HAP-1 (cell line): ENCODE data around the gene ADAMTS9.

Experiments used
- DNase-seq, 2 experiments: peaks; one replicate each; pipeline ENCODE4 v3.0.0-alpha.2; 2016 to 2020; ENCODE audit warnings: low spot score in 2 of 2
- H3K27me3 ChIP-seq: fragments of 250-450 bp; sonication (Bioruptor Pico); 2 replicates; pipeline ENCODE4 v1.5.1; 2020; ENCODE audit warnings: low read depth, mild to moderate bottlenecking, moderate library complexity
- H3K36me3 ChIP-seq: fragments of 250-450 bp; sonication (Bioruptor Pico); replicated peaks from 2 replicates; pipeline ENCODE4 v1.5.1; 2020; ENCODE audit warnings: mild to moderate bottlenecking
- H3K4me1 ChIP-seq: fragments of 250-450 bp; sonication (Bioruptor Pico); 2 replicates; pipeline ENCODE4 v1.5.1; 2020; ENCODE audit warnings: mild to moderate bottlenecking
- H3K4me3 ChIP-seq: fragments of 250-450 bp; sonication (Bioruptor Pico); 2 replicates; pipeline ENCODE4 v1.5.1; 2020; ENCODE audit warnings: mild to moderate bottlenecking, moderate library complexity
- H3K9me3 ChIP-seq: fragments of 250-450 bp; sonication (Bioruptor Pico); 2 replicates; pipeline ENCODE4 v1.5.1; 2020; ENCODE audit warnings: mild to moderate bottlenecking, moderate library complexity
- in situ Hi-C: fragments of 300-500 bp; cut with MboI; formaldehyde crosslinking; loops from 3 replicates; pipeline ENCODE4 v1.14.3; 2020; ENCODE audit warnings: low sequenced_read_pairs, inconsistent platforms, mixed read lengths

Gene ADAMTS9

GRCh38 chr3:64578797-64579196 lies 109.0 kb downstream of the ADAMTS9 start:
- Histone ChIP-seq H3K4me3 (no peak overlapping the region), H3K4me1 (no peaks in the 10 kb centered on the region), H3K36me3 (no peaks in the 10 kb centered on the region), H3K27me3 (no peaks in the 10 kb centered on the region), H3K9me3 (no peaks in the 10 kb centered on the region)
- in situ Hi-C loops: no loop called here
- no peak for DNase-seq

- H3K9me3 ChIP-seq: no peaks in the 10 kb centered on the region
- in situ Hi-C loops: no loop called here
- H3K27me3 ChIP-seq: no peaks in the 10 kb centered on the region
- H3K4me3 ChIP-seq: no peak overlapping the region
- DNase-seq: no peak
- no peaks in the 10 kb centered on the region for H3K4me1 ChIP-seq
- H3K36me3 ChIP-seq: no peaks in the 10 kb centered on the region
These were observed 109.6 kb downstream of the ADAMTS9 start for GRCh38 chr3:64578062-64578770.

GRCh38 chr3:64576211-64576775 lies 111.5 kb downstream of the ADAMTS9 start:
- no peak overlapping the region for H3K4me3 ChIP-seq
- H3K27me3 ChIP-seq: no peaks in the 10 kb centered on the region
- no peaks in the 10 kb centered on the region for H3K4me1 ChIP-seq
- H3K9me3 ChIP-seq: no peaks in the 10 kb centered on the region
- no peaks in the 10 kb centered on the region for H3K36me3 ChIP-seq
- no peak for DNase-seq
- in situ Hi-C loops: no loop called here

GRCh38 chr3:64575211-64575844 lies 112.5 kb downstream of the ADAMTS9 start:
- H3K9me3 ChIP-seq: no peaks in the 10 kb centered on the region
- H3K4me1 ChIP-seq: no peaks in the 10 kb centered on the region
- in situ Hi-C loops: no loop called here
- no peaks in the 10 kb centered on the region for H3K36me3 ChIP-seq
- H3K4me3 ChIP-seq: no peak overlapping the region
- H3K27me3 ChIP-seq: no peaks in the 10 kb centered on the region
- DNase-seq: peak; percentile 24 to 39

GRCh38 chr3:64574194-64574593 lies 113.6 kb downstream of the ADAMTS9 start:
- Histone ChIP-seq H3K4me1 (no peaks in the 10 kb centered on the region), H3K4me3 (no peak overlapping the region), H3K36me3 (no peaks in the 10 kb centered on the region), H3K9me3 (no peaks in the 10 kb centered on the region), H3K27me3 (no peaks in the 10 kb centered on the region)
- in situ Hi-C loops: no loop called here
- no peak for DNase-seq

- in situ Hi-C loops: no loop called here
- H3K36me3 ChIP-seq: no peaks in the 10 kb centered on the region
- no peaks in the 10 kb centered on the region for H3K27me3 ChIP-seq
- DNase-seq: no peak
- H3K4me1 ChIP-seq: no peaks in the 10 kb centered on the region
- H3K9me3 ChIP-seq: no peaks in the 10 kb centered on the region
- H3K4me3 ChIP-seq: no peak overlapping the region
These were observed 115.8 kb downstream of the ADAMTS9 start for GRCh38 chr3:64571982-64572381.

GRCh38 chr3:64568895-64569517 lies 118.8 kb downstream of the ADAMTS9 start:
- H3K36me3 ChIP-seq: no peaks in the 10 kb centered on the region
- no peak overlapping the region for H3K4me3 ChIP-seq
- no peaks in the 10 kb centered on the region; the same call in 1 of the 2 replicates for H3K27me3 ChIP-seq
- no peak for DNase-seq
- no peaks in the 10 kb centered on the region for H3K4me1 ChIP-seq
- H3K9me3 ChIP-seq: no peaks in the 10 kb centered on the region
- in situ Hi-C loops: no loop called here

- DNase-seq: no peak
- in situ Hi-C loops: no loop called here
- no peaks in the 10 kb centered on the region; the same call in 1 of the 2 replicates for H3K27me3 ChIP-seq
- H3K9me3 ChIP-seq: no peaks in the 10 kb centered on the region
- no peak overlapping the region for H3K4me3 ChIP-seq
- no peaks in the 10 kb centered on the region for H3K36me3 ChIP-seq
- H3K4me1 ChIP-seq: no peaks in the 10 kb centered on the region
These were observed 120.9 kb downstream of the ADAMTS9 start for GRCh38 chr3:64566859-64567258.

- Histone ChIP-seq H3K9me3 (no peaks in the 10 kb centered on the region), H3K36me3 (no peaks in the 10 kb centered on the region), H3K4me3 (no peak overlapping the region), H3K4me1 (no peaks in the 10 kb centered on the region), H3K27me3 (no peaks in the 10 kb centered on the region; the same call in 1 of the 2 replicates)
- in situ Hi-C loops: no loop called here
- no peak for DNase-seq
These were observed 124.0 kb downstream of the ADAMTS9 start for GRCh38 chr3:64563751-64564150.

- Histone ChIP-seq H3K4me3 (no peak overlapping the region), H3K27me3 (no peaks in the 10 kb centered on the region; the same call in 1 of the 2 replicates), H3K36me3 (no peaks in the 10 kb centered on the region), H3K9me3 (no peaks in the 10 kb centered on the region), H3K4me1 (no peaks in the 10 kb centered on the region)
- no peak for DNase-seq
- in situ Hi-C loops: no loop called here
These were observed 125.9 kb downstream of the ADAMTS9 start for GRCh38 chr3:64561868-64562267.

- no peak for DNase-seq
- in situ Hi-C loops: no loop called here
- no peaks in the 10 kb centered on the region for H3K9me3 ChIP-seq
- H3K27me3 ChIP-seq: no peaks in the 10 kb centered on the region; the same call in 1 of the 2 replicates
- H3K36me3 ChIP-seq: no peaks in the 10 kb centered on the region
- H3K4me3 ChIP-seq: no peak overlapping the region
- H3K4me1 ChIP-seq: no peaks in the 10 kb centered on the region
These were observed 126.4 kb downstream of the ADAMTS9 start for GRCh38 chr3:64561325-64561843.

- Histone ChIP-seq H3K4me1 (no peaks in the 10 kb centered on the region), H3K27me3 (no peaks in the 10 kb centered on the region; the same call in 1 of the 2 replicates), H3K36me3 (no peaks in the 10 kb centered on the region), H3K9me3 (no peaks in the 10 kb centered on the region), H3K4me3 (no peak overlapping the region)
- no peak for DNase-seq
- in situ Hi-C loops: no loop called here
These were observed 127.0 kb downstream of the ADAMTS9 start for GRCh38 chr3:64560791-64561190.

GRCh38 chr3:64559588-64559987 lies 128.2 kb downstream of the ADAMTS9 start:
- Histone ChIP-seq H3K27me3 (no peaks in the 10 kb centered on the region; the same call in 1 of the 2 replicates), H3K4me3 (no peak overlapping the region), H3K9me3 (no peaks in the 10 kb centered on the region), H3K36me3 (no peaks in the 10 kb centered on the region), H3K4me1 (no peaks in the 10 kb centered on the region)
- DNase-seq: no peak
- in situ Hi-C loops: no loop called here

- Histone ChIP-seq H3K27me3 (no peaks in the 10 kb centered on the region), H3K9me3 (no peaks in the 10 kb centered on the region), H3K36me3 (no peaks in the 10 kb centered on the region), H3K4me3 (no peak overlapping the region), H3K4me1 (no peaks in the 10 kb centered on the region)
- DNase-seq: no peak
- in situ Hi-C loops: no loop called here
These were observed 131.8 kb downstream of the ADAMTS9 start for GRCh38 chr3:64556046-64556445.
